ENCODE data around the gene LPA.

- TF ChIP-seq CTCF (IDR thresholded peaks at IDR 0.05; ENCODE audit: low read depth, low read length) (no peak), POLR2A (IDR thresholded peaks at IDR 0.05; ENCODE audit: extremely low read depth, insufficient read length) (no peak), MAX (IDR thresholded peaks at IDR 0.05; ENCODE audit: low read depth, low read length) (no peak)
Observed at GRCh38 chr6:160581406-160581805, 82.7 kb downstream of the LPA start.

Measured in NB4 (cell line).